HG03135 (cell line): ENCODE data around the gene NRP2.

ENCODE experiments used
- ATAC-seq: cut with Tn5 transposase; IDR thresholded peaks from one replicate; pipeline ENCODE4 v1.9.1; 2021; ENCODE audit warnings: mild to moderate bottlenecking, moderate library complexity; ENCODE audit not compliant: unreplicated experiment

Gene NRP2

GRCh38 chr2:205705511-205706349, 23.4 kb downstream of the NRP2 start:
- no peak for ATAC-seq

DNA sequence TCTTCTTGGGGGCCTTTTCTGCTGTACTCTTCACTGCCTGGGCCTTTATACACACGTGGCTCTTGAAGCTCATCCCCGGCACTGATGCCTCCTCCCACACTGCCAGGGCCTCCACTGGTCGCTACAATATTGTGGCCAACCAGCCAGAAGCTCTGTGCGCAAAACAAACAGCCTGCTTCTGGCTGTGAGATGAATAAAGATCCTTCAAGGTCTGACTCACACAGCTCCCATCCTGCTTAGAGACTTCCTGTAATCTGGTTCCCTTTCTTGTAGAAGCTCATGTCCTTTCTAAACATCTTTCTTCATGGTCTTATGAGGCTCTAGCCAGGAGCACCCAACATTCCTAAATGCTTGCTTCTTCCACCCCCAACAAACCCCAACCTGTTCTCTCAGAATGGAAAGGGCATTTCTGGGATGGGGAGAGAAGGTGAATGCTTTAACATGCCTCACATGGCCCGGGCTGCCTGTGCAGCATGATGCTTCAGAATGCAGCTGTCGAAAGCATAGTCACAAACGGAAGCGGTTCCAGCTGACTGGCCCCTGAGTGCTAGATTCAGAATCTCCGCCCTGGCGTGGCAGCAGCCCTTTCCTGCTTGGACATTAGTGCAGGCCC, 24.6 kb downstream of the NRP2 start:
- ATAC-seq = peak; percentile 97

- ATAC-seq = no peak
These were observed 25.9 kb downstream of the NRP2 start for GRCh38 chr2:205708231-205708631.

- ATAC-seq = no peak
These were observed 27.0 kb downstream of the NRP2 start for GRCh38 chr2:205709319-205709718.

GRCh38 chr2:205712508-205712907, 30.2 kb downstream of the NRP2 start:
- ATAC-seq = no peak

DNA sequence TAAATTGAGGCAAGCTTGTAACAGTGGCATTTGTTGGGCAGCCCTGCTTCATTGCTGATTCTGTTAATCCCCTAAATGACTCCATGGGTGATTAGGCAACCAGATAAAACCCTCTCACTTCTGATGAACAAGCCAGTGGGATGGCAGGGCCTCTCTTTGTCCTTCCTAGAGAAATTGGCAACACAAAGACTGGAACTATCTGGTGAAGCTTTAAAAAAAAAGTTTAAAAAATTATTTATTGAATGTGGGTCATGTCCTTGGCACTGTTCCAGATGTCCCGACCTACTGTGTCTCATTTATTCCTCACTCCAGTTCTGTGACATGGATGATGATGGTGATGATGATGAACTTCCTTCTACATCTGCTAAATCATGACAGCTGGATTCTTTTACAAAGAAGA, 30.8 kb downstream of the NRP2 start:
- no peak for ATAC-seq

GRCh38 chr2:205714058-205714776, 31.9 kb downstream of the NRP2 start:
- ATAC-seq = peak; percentile 65

GRCh38 chr2:205714789-205715720, 32.8 kb downstream of the NRP2 start:
- no peak for ATAC-seq

DNA sequence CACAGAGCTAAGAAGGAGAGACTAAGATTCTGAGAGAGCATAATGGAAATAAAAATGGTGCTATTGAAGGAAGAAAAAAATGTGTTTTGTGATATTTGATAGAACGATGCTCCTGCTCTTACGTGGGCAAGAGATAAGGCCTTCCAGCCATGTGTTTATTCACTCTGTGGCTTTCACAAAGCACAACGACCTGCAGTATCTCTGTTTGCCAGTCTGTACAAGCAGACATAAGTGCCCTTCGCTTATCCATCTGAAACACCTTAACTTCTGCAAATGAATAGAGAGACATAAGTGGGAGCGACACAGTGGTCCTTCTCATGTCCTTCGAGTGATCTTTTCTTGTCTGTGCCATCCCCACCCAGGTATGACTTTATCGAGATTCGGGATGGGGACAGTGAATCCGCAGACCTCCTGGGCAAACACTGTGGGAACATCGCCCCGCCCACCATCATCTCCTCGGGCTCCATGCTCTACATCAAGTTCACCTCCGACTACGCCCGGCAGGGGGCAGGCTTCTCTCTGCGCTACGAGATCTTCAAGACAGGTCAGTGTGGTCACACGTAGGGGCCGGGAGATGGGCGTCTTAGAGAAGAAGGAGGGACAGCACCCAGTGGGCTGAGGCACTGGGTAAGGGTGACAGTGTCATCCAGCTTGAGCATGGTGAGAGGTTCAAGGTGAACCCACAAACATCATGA, 33.7 kb downstream of the NRP2 start:
- ATAC-seq = no peak

DNA sequence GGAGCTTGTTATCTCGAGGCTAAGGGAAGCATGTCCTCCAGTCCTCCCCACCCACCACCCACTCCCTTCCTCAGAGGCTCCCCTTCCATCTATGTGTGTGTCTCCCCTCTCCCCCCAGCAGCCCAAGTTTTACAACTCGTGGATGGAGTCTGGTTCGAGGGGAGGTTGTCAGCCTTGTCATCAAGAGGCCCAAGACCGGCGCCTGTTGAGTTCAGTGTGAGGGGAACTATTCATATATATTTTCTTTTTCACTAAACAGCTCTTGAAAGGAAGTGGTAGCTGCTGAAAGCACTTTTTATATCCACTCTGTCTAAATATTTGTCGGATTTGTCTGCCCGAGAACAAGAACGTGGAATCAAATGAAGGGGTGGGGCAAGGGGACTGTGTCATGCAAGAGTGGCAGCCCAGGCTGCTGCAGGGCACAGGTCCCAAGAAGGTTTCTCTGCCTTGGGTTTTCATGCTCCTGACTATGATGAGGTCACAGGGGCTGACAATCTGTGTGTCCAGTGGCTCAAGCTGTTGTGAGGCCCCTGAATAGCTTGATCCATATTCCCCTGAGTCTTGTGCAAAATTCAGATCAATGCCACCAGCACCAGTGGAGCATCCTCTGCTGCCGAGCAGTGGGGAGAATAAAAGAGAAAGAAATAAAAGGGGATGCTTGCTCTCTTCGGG, 35.0 kb downstream of the NRP2 start:
- no peak for ATAC-seq

DNA sequence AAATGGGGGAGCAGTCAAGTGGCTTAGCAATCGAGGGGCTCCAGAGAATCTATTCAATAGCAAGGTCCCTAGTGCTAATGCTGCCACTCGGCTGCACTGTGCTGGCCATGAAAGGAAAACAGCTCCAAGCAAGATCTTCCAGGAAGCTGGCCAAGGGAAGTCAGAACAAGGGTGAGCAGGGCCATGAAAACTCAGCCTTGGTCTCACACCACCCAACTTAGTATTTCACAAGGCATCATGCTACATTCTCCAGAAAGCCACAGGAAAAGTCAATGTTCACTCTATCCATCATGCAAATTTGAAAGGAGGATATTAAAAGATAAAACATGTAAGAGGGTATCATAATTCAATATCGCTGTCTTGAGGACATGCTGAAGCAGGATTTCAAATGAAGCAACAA, 35.7 kb downstream of the NRP2 start:
- no peak for ATAC-seq

DNA sequence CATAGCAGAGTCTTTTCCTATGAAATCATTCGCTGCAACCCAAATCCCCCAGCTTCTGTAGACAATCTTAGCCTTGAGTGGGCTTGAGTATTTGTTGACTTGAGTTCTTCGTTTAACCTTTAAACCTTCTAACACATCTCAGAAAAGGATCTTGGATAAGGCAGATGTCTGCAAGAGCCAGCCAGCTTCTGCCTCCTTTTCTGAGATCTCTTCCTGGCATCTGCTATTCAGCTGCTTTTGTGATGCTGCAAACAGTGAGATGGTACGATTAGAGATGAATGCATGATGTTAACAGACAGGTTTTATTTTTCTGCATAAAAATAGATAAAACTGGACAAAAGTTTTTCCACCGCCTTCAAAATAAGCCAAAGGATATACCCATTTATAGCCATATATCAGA, 37.5 kb downstream of the NRP2 start:
- no peak for ATAC-seq

GRCh38 chr2:205720451-205720902, 38.2 kb downstream of the NRP2 start:
- ATAC-seq = no peak

DNA sequence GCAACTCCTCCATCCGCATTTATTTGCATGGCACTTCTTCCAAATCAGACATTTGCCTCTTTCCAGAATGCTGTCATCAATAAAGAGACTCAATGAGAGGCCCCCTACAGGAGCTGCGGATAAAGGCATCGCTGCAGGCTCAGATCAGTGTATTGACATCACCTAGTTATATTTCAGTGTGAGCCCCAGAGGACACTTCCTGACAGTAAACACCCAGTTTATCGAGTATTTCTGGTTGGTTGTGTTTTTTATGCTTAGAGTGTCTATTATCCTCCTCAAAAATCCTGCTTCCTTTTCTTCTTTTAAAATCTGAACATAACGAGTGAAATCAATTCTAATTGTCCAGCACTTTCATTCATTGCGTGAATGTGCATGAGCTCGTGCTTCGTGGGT, 38.8 kb downstream of the NRP2 start:
- no peak for ATAC-seq

- ATAC-seq = no peak
These were observed 40.1 kb downstream of the NRP2 start for GRCh38 chr2:205722283-205722918.

GRCh38 chr2:205723179-205723578, 40.9 kb downstream of the NRP2 start:
- ATAC-seq = no peak

GRCh38 chr2:205725059-205725458, 42.8 kb downstream of the NRP2 start:
- no peak for ATAC-seq

DNA sequence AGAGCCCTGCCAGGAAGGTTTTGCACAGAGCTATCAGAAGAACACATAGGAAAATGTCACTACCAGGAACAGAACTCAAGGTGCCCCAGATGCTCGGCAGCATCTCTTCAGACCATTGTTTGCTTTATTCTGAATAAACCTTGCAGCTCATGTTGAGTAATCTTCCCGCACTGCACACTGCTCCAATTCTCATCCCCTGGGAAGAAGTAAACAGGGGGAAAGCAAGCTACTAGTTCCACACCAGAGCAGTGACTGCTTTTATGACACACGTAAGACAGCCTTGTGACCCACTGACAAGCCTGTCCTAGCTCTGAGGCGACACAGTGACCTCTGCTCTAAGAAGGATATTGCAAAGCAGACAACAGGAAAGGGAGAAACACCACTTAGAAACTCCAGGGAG, 44.2 kb downstream of the NRP2 start:
- ATAC-seq = no peak

- ATAC-seq = no peak
These were observed 44.9 kb downstream of the NRP2 start for GRCh38 chr2:205727174-205727573.
